Skin of body (tissue), 3 donors: ENCODE data around the gene CATSPER3. TPM values are rescaled to one million over a fixed set of nuclear protein-coding genes. Genes with fewer than 3 reads are reported as not detected.

ENCODE experiments used
- DNase-seq: peaks from one replicate; lab custom pipeline; 2025; lab: John Stamatoyannopoulos, UW
- small RNA-seq: library from RNA; depleted of rRNA; stranded (forward); fragments of <200 nt; gene quantifications from one replicate; pipeline ENCODE3, GENCODE V24; 2014; ENCODE audit warnings: low replicate concordance
- total RNA-seq: library from RNA; depleted of rRNA; stranded (reverse); fragments of >200 nt; gene quantifications from one replicate; pipeline ENCODE4 v1.2.3, GENCODE V29; 2014

Gene CATSPER3
- total RNA-seq, 1 donor from 2014 or later, result not detected

DNA sequence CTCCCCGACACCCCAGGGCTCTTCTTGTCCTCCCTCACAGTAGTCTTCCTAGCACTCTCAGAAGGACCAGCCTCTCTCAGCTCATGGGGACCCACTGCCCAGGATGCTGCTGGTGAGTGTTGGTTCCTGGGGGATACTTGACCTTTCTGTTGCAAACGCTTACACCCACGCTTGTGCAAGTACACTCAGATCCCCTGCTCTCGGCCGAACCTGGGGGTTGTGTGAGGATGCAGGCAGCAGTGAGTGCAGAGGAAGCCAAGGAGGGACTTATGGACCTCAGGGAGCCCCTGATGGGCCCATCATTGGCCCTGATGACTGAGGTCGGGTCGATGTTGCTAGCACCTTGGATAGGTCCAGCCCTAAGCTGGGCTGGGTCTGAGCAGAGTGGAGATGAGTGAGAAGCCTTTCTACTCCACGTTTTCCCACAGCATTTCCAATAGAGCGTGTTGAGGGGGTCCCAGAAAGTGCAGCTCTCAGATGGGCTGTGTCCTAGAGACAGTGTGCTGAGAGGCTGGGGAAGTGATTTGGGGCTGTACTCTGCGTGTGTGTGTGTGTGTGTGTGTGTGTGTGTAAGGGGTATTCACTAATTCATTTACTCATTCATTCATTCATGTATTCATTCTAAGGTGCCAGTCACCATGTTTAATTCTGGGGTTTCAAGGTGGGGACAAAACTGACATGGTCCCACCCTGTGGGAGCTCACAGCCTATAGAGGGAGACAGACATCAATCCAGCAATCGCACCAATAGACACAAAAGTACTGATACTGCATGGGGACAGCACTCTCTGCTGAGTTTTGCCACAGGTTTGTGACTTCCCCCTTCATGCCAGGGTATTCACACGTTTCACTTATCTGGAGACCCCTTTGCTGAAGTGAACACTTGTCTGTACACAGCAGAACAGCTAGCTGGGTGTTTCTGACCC is 91.6 kb downstream of the CATSPER3 start:
- DNase-seq, result no peak

DNA sequence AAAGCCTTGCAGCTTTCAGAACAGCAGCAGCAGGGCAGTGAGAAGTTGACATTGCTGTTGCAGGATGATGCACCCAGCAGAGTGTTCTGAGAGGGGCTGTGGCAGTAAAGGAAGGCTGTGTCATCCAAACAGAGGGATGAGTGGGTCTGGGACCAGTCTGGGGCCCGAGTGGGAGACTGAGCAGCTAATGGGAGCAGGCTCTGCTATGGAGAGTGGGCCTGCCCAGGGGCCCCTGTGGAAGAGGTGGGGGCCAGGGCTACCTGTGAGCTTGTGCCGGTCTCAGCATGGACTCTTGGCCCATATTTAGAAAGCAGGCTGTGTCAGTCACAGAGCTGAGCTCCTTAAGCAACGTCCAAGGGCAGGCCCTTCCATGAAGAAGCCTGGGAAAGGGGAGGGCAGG is 92.3 kb downstream of the CATSPER3 start:
- DNase-seq, result no peak

DNA sequence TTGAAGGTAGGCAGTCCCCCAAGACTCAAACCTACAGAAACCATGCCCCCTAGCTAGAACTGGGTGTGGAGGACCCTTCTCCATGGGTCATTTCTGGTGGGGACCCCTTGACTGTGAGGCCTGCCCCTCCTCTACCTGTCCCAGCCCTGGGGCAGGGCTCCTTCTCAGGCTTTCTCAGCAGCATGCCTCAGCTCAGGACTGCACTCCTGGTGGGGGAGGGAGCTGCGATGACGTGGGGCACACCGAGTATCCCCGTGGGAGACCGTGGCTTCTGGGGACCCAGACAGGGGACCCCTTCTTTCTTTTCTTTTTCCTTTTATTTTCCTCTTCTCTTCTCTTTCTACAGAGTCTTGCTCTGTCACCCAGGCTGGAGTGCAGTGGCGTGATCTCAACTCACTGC is 93.3 kb downstream of the CATSPER3 start:
- no peak for DNase-seq

Small RNAs within 50 kb of the gene (small RNA-seq; reads per million reads assigned to genes)
- gene MIR4461 (not detected), gene MTND3P25 (not detected), gene MTND4LP30 (not detected)

Other genes with a start within 250 kb of the CATSPER3 start
- gene CAMLG, start 229.4 kb upstream of the CATSPER3 start, total RNA-seq, result 29.6 TPM
- 40.1 TPM for gene DDX46, start 209.1 kb upstream of the CATSPER3 start, total RNA-seq
- 42.8 TPM for gene C5orf24, start 121.9 kb upstream of the CATSPER3 start, total RNA-seq
- 51.8 TPM for gene TXNDC15, start 93.5 kb upstream of the CATSPER3 start, total RNA-seq
- 5.7 TPM for gene PCBD2, start 62.8 kb upstream of the CATSPER3 start, total RNA-seq
- gene PITX1, start 66.3 kb downstream of the CATSPER3 start, total RNA-seq, result 1.1 TPM